Measurements from ENCODE around the gene TLR3. TPM values are rescaled to one million over a fixed set of nuclear protein-coding genes. Genes with fewer than 3 reads are reported as not detected.

The TLR3 gene
- total RNA-seq, 3 donors from 2014 or later = 4.3 to 13.9 (median 7.4) TPM

DNA sequence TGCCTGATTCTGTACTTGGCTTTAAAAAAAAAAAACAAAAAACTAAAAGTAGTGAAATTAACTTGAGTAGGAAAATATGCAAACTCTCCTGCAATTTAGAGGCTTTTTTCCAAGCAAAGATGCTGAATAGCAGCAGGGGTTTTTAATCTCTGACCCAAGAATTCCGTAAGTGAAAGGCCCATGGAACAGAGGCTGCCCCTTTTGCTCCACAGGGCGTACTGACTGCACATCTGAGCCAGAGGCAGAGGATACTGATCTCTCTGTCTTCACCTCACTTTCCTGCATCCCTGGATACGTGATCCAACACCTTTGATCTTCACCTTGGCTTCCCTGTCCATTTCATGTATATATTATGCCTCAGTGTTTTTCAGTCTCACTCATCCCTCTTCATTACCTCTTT, 39.4 kb downstream of the TLR3 start:
- H3K27me3 ChIP-seq = peaks cover 4 to 5% of the 10 kb centered on the region in 2 donors
- H3K9me3 ChIP-seq = no peaks in the 10 kb centered on the region
- no peaks in the 10 kb centered on the region for H3K4me1 ChIP-seq
- H3K36me3 ChIP-seq = no peaks in the 10 kb centered on the region
- H3K4me3 ChIP-seq = no peak overlapping the region
- TF ChIP-seq, protein P1, sequence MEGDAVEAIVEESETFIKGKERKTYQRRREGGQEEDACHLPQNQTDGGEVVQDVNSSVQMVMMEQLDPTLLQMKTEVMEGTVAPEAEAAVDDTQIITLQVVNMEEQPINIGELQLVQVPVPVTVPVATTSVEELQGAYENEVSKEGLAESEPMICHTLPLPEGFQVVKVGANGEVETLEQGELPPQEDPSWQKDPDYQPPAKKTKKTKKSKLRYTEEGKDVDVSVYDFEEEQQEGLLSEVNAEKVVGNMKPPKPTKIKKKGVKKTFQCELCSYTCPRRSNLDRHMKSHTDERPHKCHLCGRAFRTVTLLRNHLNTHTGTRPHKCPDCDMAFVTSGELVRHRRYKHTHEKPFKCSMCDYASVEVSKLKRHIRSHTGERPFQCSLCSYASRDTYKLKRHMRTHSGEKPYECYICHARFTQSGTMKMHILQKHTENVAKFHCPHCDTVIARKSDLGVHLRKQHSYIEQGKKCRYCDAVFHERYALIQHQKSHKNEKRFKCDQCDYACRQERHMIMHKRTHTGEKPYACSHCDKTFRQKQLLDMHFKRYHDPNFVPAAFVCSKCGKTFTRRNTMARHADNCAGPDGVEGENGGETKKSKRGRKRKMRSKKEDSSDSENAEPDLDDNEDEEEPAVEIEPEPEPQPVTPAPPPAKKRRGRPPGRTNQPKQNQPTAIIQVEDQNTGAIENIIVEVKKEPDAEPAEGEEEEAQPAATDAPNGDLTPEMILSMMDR (IDR thresholded peaks at IDR 0.05) = no peak
- TF ChIP-seq POLR2A (IDR thresholded peaks at IDR 0.05) = no peak
- DNase-seq (ENCODE audit: low spot score in 2 of 2) = no peak
- H3K27ac ChIP-seq = no peak overlapping the region
- intact Hi-C loops (cut with DNase I; ENCODE audit: low total_unique reads) = no loop called here

- H3K4me3 ChIP-seq = no peak overlapping the region
- H3K27ac ChIP-seq = no peak overlapping the region
- H3K36me3 ChIP-seq = no peaks in the 10 kb centered on the region
- H3K9me3 ChIP-seq = no peaks in the 10 kb centered on the region
- no peaks in the 10 kb centered on the region for H3K4me1 ChIP-seq
- TF ChIP-seq, protein P1 (IDR thresholded peaks at IDR 0.05) = no peak
- TF ChIP-seq POLR2AphosphoS5 (IDR thresholded peaks at IDR 0.05) = no peak
- TF ChIP-seq POLR2A (IDR thresholded peaks at IDR 0.05) = no peak
- DNase-seq (ENCODE audit: low spot score in 2 of 2) = no peak
- peaks cover 4 to 5% of the 10 kb centered on the region in 2 donors for H3K27me3 ChIP-seq
- intact Hi-C loops (cut with DNase I; ENCODE audit: low total_unique reads) = no loop called here
Observed at GRCh38 chr4:186109245-186109644, 40.3 kb downstream of the TLR3 start.

GRCh38 chr4:186116697-186117096, 47.7 kb downstream of the TLR3 start:
- no peaks in the 10 kb centered on the region for H3K36me3 ChIP-seq
- no peak for DNase-seq (ENCODE audit: low spot score in 2 of 2)
- intact Hi-C loops (cut with DNase I; ENCODE audit: low total_unique reads) = no loop called here
- H3K27ac ChIP-seq = no peak overlapping the region
- H3K4me3 ChIP-seq = no peak overlapping the region
- H3K27me3 ChIP-seq = no peaks in the 10 kb centered on the region
- TF ChIP-seq POLR2A (IDR thresholded peaks at IDR 0.05) (no peak), POLR2AphosphoS5 (IDR thresholded peaks at IDR 0.05) (no peak)
- TF ChIP-seq, protein P1 (IDR thresholded peaks at IDR 0.05) = no peak
- no peaks in the 10 kb centered on the region for H3K4me1 ChIP-seq
- no peaks in the 10 kb centered on the region for H3K9me3 ChIP-seq

- no peak for DNase-seq (ENCODE audit: low spot score in 2 of 2)
- Histone ChIP-seq H3K27ac (no peak overlapping the region), H3K36me3 (no peaks in the 10 kb centered on the region), H3K4me3 (no peak overlapping the region), H3K9me3 (no peaks in the 10 kb centered on the region), H3K4me1 (no peaks in the 10 kb centered on the region), H3K27me3 (no peaks in the 10 kb centered on the region)
- TF ChIP-seq, protein P1 (IDR thresholded peaks at IDR 0.05) = no peak
- no peak for TF ChIP-seq POLR2AphosphoS5 (IDR thresholded peaks at IDR 0.05)
- no peak for TF ChIP-seq POLR2A (IDR thresholded peaks at IDR 0.05)
- intact Hi-C loops (cut with DNase I; ENCODE audit: low total_unique reads) = no loop called here
Observed at GRCh38 chr4:186118582-186118981, 49.6 kb downstream of the TLR3 start.

DNA sequence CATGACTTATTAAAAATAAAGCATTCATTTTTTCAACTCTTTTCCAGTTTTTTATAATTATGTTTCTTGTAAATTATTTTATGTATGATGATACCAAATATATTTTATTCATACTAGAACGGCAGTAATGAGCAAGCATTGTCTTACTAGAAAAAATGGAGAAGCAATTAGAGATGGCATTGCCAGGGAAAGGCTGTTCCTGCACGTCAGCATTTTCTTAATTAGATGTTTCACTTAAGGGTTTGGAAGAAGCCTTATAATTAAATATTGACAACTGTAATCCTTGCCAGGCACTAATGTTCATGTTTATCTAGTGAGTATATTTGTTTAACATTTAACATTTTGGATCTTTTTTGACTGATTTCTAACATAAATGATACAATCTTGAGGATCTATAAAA, 52.1 kb downstream of the TLR3 start:
- Histone ChIP-seq H3K9me3 (no peaks in the 10 kb centered on the region), H3K4me3 (no peak overlapping the region), H3K36me3 (no peaks in the 10 kb centered on the region), H3K27ac (no peak overlapping the region), H3K4me1 (no peaks in the 10 kb centered on the region), H3K27me3 (no peaks in the 10 kb centered on the region)
- no peak for DNase-seq (ENCODE audit: low spot score in 2 of 2)
- TF ChIP-seq POLR2AphosphoS5 (IDR thresholded peaks at IDR 0.05) (no peak), POLR2A (IDR thresholded peaks at IDR 0.05) (no peak)
- TF ChIP-seq, protein P1 (IDR thresholded peaks at IDR 0.05) = no peak
- intact Hi-C loops (cut with DNase I; ENCODE audit: low total_unique reads) = no loop called here

Measured in breast epithelium (tissue), 4 donors.